ENCODE data around the gene ASCC2.

Gene ASCC2

DNA sequence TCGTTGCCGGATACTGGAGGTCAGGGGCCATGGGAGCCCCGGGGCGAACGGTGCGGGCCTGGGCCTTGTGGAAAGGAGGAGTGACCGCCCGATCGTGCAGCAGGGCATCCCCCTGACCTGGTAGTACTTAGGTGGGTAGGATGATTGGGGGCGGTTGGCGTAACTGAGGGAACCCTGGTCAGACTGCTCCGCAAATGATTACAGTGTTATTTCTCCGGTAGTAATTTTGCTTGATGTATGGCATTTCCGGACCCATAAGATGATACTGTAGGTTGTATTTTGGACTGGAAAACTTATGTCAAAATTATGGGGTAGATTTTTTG lies 45.7 kb upstream of the ASCC2 start:
- H2AFZ ChIP-seq: peak overlapping the region; percentile 93
- H3K4me1 ChIP-seq: no peaks in the 10 kb centered on the region
- H3K27me3 ChIP-seq (ENCODE audit: control insufficient read depth, insufficient read depth, low read length): no peaks in the 10 kb centered on the region
- H3K4me2 ChIP-seq (ENCODE audit: low read length): peak overlapping the region; percentile 81
- no peaks in the 10 kb centered on the region for H3K36me3 ChIP-seq (ENCODE audit: control insufficient read depth, insufficient read depth, low read length)
- H3K27ac ChIP-seq: peak overlapping the region; percentile 85
- peaks cover 10% of the 10 kb centered on the region for H3K79me2 ChIP-seq
- H3K9me3 ChIP-seq (ENCODE audit: control insufficient read depth, low read length): no peaks in the 10 kb centered on the region
- H3K4me3 ChIP-seq (ENCODE audit: low read depth, low read length): peak overlapping the region; percentile 95
- no peak overlapping the region for H3K9ac ChIP-seq
- TF ChIP-seq CTCF (IDR thresholded peaks at IDR 0.05): no peak

DNA sequence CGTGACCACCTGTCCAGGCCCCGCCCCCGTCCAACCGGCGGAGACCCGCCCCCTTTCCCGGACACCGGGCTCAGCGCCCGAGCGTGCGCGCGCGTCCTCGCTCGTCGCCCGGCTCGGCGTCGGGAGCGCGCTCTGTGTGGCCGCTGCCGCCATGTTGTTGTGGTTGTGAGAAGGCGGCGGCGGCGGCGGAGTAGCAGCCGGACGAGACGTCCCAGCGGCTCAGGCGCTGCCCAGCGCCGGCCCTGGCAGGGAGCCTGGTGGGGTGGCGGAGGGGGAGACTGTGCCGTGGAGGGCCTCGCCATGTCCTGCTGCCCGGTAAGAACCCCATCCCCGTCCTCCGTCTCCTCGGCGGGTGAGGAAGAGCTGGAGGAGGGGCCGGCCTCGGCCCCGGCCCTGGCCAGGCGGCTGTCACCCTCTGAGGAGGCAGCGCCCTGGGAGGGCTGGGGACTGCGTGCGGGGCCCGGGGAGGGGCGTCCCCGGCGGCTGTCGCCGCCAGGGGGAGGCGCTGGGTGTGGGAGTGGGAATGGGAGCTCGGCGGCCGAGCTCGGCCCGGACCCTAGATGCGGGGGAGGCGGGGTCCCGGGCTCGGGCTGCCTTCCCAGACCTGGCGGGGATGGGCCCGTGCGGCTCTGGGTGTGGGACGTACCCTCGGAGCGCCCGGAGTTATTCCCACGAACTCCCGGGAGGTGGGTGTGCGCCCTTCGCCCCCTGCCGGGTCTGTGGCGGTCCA lies 45.1 kb upstream of the ASCC2 start, which contains the start of gene MTMR3:
Gene MTMR3 (plus strand): TSS at position 130 of the 730 bp plus-strand sequence. CDS start 87,886 bp downstream, outside the sequence.
- Histone ChIP-seq H3K9me3 (ENCODE audit: control insufficient read depth, low read length) (no peaks in the 10 kb centered on the region), H3K4me2 (ENCODE audit: low read length) (peak within 1 kb of the TSS; percentile 81), H3K27ac (peak within 1 kb of the TSS; percentile 85), H3K36me3 (ENCODE audit: control insufficient read depth, insufficient read depth, low read length) (no peaks in the 10 kb centered on the region), H3K79me2 (peaks cover 10% of the 10 kb centered on the region), H2AFZ (peak within 1 kb of the TSS; percentile 93), H3K27me3 (ENCODE audit: control insufficient read depth, insufficient read depth, low read length) (no peaks in the 10 kb centered on the region), H3K4me3 (ENCODE audit: low read depth, low read length) (peak within 1 kb of the TSS; percentile 95), H3K4me1 (no peaks in the 10 kb centered on the region), H3K9ac (no peak within 1 kb of the TSS)
- TF ChIP-seq CTCF (IDR thresholded peaks at IDR 0.05): peak; percentile 33

- Histone ChIP-seq H2AFZ (peak overlapping the region; percentile 93), H3K79me2 (peaks cover 10% of the 10 kb centered on the region), H3K27me3 (ENCODE audit: control insufficient read depth, insufficient read depth, low read length) (no peaks in the 10 kb centered on the region), H3K4me3 (ENCODE audit: low read depth, low read length) (peak overlapping the region; percentile 95), H3K4me2 (ENCODE audit: low read length) (no peak overlapping the region), H3K36me3 (ENCODE audit: control insufficient read depth, insufficient read depth, low read length) (no peaks in the 10 kb centered on the region), H3K27ac (no peak overlapping the region), H3K9me3 (ENCODE audit: control insufficient read depth, low read length) (no peaks in the 10 kb centered on the region), H3K9ac (no peak overlapping the region), H3K4me1 (no peaks in the 10 kb centered on the region)
- no peak for TF ChIP-seq CTCF (IDR thresholded peaks at IDR 0.05)
Measured at GRCh38 chr22:29882716-29883044, 44.6 kb upstream of the ASCC2 start.

GRCh38 chr22:29879753-29880152 lies 41.7 kb upstream of the ASCC2 start:
- Histone ChIP-seq H3K9me3 (ENCODE audit: control insufficient read depth, low read length) (no peaks in the 10 kb centered on the region), H3K27ac (no peak overlapping the region), H3K9ac (no peak overlapping the region), H3K79me2 (peaks cover 7% of the 10 kb centered on the region), H2AFZ (no peak overlapping the region), H3K4me3 (ENCODE audit: low read depth, low read length) (no peak overlapping the region), H3K27me3 (ENCODE audit: control insufficient read depth, insufficient read depth, low read length) (no peaks in the 10 kb centered on the region), H3K4me1 (no peaks in the 10 kb centered on the region), H3K36me3 (ENCODE audit: control insufficient read depth, insufficient read depth, low read length) (no peaks in the 10 kb centered on the region), H3K4me2 (ENCODE audit: low read length) (no peak overlapping the region)
- no peak for TF ChIP-seq CTCF (IDR thresholded peaks at IDR 0.05)

DNA sequence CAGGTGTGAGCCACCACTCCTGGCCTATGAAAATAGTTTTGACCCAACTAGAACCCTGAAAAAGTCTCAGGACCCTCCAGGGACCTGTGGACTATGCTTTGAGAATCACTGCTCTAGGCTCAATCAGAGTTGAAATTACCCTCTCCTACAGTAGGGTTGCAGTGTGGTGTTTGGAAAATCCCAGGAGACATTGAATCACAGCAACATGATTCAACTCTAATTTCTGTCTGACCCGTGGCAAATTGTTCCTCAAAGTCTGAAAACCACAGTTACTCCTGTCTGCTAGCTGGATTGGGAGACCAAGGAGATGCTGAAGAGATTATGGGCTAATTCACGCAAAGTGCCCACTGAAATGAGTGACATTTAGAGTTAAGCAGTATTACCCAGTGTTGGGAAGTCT lies 39.5 kb upstream of the ASCC2 start:
- Histone ChIP-seq H3K9me3 (ENCODE audit: control insufficient read depth, low read length) (no peaks in the 10 kb centered on the region), H3K79me2 (no peaks in the 10 kb centered on the region), H3K4me3 (ENCODE audit: low read depth, low read length) (no peak overlapping the region), H2AFZ (no peak overlapping the region), H3K4me2 (ENCODE audit: low read length) (no peak overlapping the region), H3K27ac (no peak overlapping the region), H3K36me3 (ENCODE audit: control insufficient read depth, insufficient read depth, low read length) (no peaks in the 10 kb centered on the region), H3K27me3 (ENCODE audit: control insufficient read depth, insufficient read depth, low read length) (no peaks in the 10 kb centered on the region), H3K4me1 (no peaks in the 10 kb centered on the region), H3K9ac (no peak overlapping the region)
- TF ChIP-seq CTCF (IDR thresholded peaks at IDR 0.05): no peak
